ENCODE measurements around the gene IRX4. TPM values are rescaled to one million over a fixed set of nuclear protein-coding genes. Genes with fewer than 3 reads are reported as not detected.

IRX4 gene
- total RNA-seq, 1 donor from 2014 or later: not detected

GRCh38 chr5:1880377-1881025 lies 2.2 kb downstream of the IRX4 start:
- no peak for ATAC-seq
- Histone ChIP-seq H3K9me3 (no peaks in the 10 kb centered on the region), H3K27ac (no peak overlapping the region), H3K27me3 (peaks cover 97% of the 10 kb centered on the region), H3K36me3 (no peaks in the 10 kb centered on the region), H3K4me1 (peaks cover 28% of the 10 kb centered on the region), H3K4me3 (no peak overlapping the region)
- TF ChIP-seq CTCF (IDR thresholded peaks at IDR 0.05): no peak
- intact Hi-C loops (cut with DNase I): no loop called here
- DNase-seq: no peak

GRCh38 chr5:1879292-1880263 lies 3.1 kb downstream of the IRX4 start:
- TF ChIP-seq CTCF (IDR thresholded peaks at IDR 0.05): no peak
- intact Hi-C loops (cut with DNase I): no loop called here
- no peak overlapping the region for H3K4me3 ChIP-seq
- H3K9me3 ChIP-seq: no peaks in the 10 kb centered on the region
- H3K36me3 ChIP-seq: no peaks in the 10 kb centered on the region
- DNase-seq (no peak), ATAC-seq (no peak)
- peaks cover 95% of the 10 kb centered on the region for H3K27me3 ChIP-seq
- H3K4me1 ChIP-seq: peaks cover 28% of the 10 kb centered on the region
- H3K27ac ChIP-seq: no peak overlapping the region

GRCh38 chr5:1878050-1878849 lies 4.5 kb downstream of the IRX4 start:
- H3K27ac ChIP-seq: no peak overlapping the region
- intact Hi-C loops (cut with DNase I): no loop called here
- TF ChIP-seq CTCF (IDR thresholded peaks at IDR 0.05): no peak
- H3K4me1 ChIP-seq: peaks cover 20% of the 10 kb centered on the region
- no peak for ATAC-seq
- H3K27me3 ChIP-seq: peaks cover 94% of the 10 kb centered on the region
- H3K36me3 ChIP-seq: no peaks in the 10 kb centered on the region
- H3K4me3 ChIP-seq: no peak overlapping the region
- H3K9me3 ChIP-seq: no peaks in the 10 kb centered on the region
- DNase-seq: no peak

GRCh38 chr5:1877103-1878049 lies 5.3 kb downstream of the IRX4 start:
- peaks cover 92% of the 10 kb centered on the region for H3K27me3 ChIP-seq
- intact Hi-C loops (cut with DNase I): no loop called here
- H3K9me3 ChIP-seq: no peaks in the 10 kb centered on the region
- ATAC-seq (no peak), DNase-seq (no peak)
- H3K36me3 ChIP-seq: no peaks in the 10 kb centered on the region
- no peak for TF ChIP-seq CTCF (IDR thresholded peaks at IDR 0.05)
- peaks cover 11% of the 10 kb centered on the region for H3K4me1 ChIP-seq
- no peak overlapping the region for H3K27ac ChIP-seq
- no peak overlapping the region for H3K4me3 ChIP-seq

GRCh38 chr5:1876660-1877064 lies 6.1 kb downstream of the IRX4 start:
- no peak for DNase-seq

More at GRCh38 chr5:1876660-1877064, 6.1 kb downstream of the IRX4 start:
- no peak for TF ChIP-seq CTCF (IDR thresholded peaks at IDR 0.05)
- no peak overlapping the region for H3K27ac ChIP-seq
- H3K9me3 ChIP-seq: no peaks in the 10 kb centered on the region
- no peak for ATAC-seq
- peaks cover 90% of the 10 kb centered on the region for H3K27me3 ChIP-seq
- intact Hi-C loops (cut with DNase I): no loop called here
- no peak overlapping the region for H3K4me3 ChIP-seq
- H3K36me3 ChIP-seq: no peaks in the 10 kb centered on the region
- peaks cover 8% of the 10 kb centered on the region for H3K4me1 ChIP-seq

Data from upper lobe of right lung (tissue), 1 donor.